ENCODE measurements around the gene ROCK2.
"Not testable (repeated sequence)": the region's sequence is repeated elsewhere in the genome, so short reads cannot be mapped to it uniquely, and the experiment has no call there.

ROCK2 gene

GRCh38 chr2:11338580-11338979, 5.9 kb downstream of the ROCK2 start:
- no peak for DNase-seq

GRCh38 chr2:11337909-11338308, 6.5 kb downstream of the ROCK2 start:
- no peak for DNase-seq

- no peak for DNase-seq
Observed at GRCh38 chr2:11336189-11336588, 8.2 kb downstream of the ROCK2 start.

GRCh38 chr2:11333427-11334183, 10.8 kb downstream of the ROCK2 start:
- DNase-seq: no peak

DNA sequence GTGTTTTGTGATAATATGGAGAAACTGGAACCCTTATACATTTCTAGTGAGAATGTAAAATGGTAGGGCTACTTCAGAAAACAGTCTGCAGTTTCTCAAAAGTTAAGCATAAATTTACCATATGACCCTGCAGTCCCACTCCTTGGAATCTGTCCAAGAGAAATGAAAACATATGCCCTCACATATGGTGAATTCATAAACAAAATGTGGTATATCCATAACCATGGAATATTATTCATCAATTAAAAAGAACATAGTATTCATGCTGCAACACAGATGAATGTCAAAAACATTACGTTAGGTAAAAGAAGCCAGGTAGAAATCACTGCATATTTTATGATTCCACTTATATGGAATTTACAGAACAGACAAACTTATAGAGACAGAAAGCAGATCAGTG, 11.8 kb downstream of the ROCK2 start:
- DNase-seq: no peak

- no peak for DNase-seq
Observed at GRCh38 chr2:11330457-11331142, 13.8 kb downstream of the ROCK2 start.

DNA sequence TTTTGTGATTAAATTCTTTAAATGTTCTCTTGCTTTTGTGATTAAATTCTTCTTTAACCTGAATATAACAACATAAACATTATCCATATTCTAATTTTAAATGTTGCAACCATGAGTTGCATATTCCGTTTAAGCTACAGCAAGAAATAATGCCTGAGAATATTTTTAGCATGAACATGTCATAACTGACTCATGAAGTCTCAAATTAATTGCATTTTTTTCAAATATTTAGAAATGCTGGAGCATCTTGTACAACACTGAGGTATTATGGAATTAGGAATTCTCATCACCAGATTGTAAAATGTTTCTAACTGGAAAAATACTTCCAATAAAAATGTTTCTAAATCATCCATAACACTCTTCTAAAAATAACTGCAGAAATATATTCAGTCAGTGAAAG, 14.7 kb downstream of the ROCK2 start:
- no peak for DNase-seq

- DNase-seq: not testable (repeated sequence)
Observed at GRCh38 chr2:11328522-11328921, 15.9 kb downstream of the ROCK2 start.

- DNase-seq: no peak
Observed at GRCh38 chr2:11327871-11328270, 16.6 kb downstream of the ROCK2 start.

- no peak for DNase-seq
Observed at GRCh38 chr2:11326677-11327211, 17.7 kb downstream of the ROCK2 start.

DNA sequence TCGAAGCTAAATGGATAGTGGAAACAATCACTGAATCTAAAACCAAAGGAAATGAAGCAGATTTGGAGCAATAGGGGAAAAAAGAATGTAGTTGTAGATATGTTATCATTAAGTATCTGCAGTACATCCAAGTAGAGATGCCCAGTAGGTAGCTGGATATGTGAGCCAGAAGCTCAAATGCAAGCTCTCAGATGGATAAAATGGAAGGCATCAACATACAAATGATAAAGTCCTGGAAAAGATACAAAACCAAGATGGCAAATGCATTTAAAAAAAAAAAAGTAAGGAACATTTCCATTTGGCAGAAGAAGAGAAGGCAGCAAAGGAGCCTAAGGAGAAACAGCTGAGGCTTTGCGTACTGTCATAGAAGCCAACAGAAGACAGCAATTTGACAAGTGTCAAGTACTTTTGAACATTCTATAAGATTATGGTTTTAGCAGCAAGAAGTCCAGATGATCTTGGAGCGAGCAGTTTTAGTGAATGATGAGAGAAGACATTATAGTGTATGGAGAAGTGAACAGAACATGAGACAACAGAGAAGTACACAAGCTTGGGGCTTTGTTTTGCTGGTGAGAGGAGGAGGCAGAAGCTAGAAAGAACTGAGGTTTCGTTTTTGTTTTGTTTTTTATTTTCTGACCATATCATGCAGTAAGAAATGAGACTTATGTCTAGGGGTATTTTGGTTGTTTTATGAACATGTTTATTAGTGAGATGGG, 18.3 kb downstream of the ROCK2 start:
- DNase-seq: no peak

DNA sequence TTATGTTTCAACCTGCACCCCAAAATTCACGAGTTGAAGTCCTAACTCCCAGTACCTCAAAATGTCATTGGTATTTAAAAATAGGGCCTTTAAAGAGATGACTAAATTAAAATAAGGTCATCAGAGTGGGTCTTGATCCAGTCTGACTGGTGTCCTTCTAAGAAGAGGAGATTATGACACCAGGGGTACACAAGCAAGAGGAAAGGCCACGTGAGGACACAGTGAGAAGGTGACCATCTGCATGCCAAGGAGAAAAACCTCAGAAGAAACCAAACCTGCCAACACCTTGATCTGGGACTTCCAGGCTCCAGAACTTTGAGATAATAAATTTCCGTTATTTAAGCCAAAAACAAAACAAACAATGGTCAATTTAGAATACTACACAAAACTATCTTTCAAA, 22.6 kb downstream of the ROCK2 start:
- DNase-seq: no peak

- no peak for DNase-seq
Observed at GRCh38 chr2:11320698-11321492, 23.5 kb downstream of the ROCK2 start.

DNA sequence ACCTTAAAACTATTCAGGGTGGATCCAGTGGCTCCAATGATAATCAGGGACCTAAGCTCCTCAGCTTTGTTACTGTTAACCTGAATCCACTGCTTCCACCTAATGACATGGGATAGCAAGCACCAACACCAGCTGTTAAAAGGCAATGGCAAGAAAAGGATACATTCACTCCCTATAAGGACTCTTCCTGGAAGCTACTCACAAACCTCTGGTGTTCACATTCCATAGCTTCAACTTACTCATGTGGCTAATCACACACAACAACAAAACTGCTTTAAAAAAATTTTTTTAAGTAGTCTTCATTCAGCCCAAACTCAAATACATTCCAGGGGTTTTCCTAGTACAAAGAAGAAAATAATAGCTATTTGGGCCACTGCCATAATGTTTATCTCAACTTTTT, 24.5 kb downstream of the ROCK2 start:
- DNase-seq: no peak

DNA sequence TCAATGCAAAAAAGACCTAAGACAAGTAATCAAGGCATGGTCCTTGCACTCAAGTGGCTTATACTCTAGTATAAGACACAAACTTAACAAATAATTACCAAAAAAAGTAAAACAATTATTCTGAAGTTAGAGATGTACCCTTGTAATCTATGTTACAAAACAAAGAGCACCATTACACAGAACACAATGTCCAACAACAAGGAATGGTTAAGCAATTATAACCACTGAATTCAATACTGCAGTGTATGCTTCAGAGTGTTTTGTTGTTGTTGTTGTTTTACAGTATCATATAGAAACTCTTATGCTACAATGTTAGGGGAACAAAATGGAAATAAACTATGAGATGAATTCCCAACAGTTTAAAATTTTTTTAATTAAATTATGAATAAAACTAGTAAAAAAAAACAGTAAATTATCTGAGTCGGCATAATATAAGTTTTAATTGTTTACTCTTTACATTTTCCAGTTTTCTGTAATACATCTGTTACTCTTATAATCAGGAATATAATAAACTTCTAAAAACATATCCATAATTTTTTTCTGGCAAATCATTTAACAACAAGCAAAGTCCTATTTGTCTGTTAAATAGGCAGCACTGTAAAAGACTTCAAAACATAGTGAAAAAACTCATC, 29.2 kb downstream of the ROCK2 start:
- DNase-seq: no peak

DNA sequence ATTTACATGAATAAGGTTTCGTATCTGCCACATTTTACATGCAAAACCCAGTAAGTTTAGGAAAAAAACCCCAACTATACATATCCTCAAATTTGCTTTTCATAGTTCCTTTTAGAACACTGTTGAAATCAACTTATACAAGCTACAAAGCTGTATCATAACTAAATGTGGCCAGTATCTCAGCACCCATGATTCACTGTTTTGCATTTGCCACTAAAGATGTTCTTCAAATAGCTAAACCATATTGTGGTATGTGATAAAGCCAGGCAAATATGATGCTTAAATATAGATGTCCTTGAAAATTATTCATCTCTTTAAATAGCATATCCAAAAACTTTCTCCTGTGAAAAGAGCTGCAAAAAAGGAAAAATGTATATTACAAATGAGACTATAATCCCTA, 29.9 kb downstream of the ROCK2 start:
- DNase-seq: no peak

DNA sequence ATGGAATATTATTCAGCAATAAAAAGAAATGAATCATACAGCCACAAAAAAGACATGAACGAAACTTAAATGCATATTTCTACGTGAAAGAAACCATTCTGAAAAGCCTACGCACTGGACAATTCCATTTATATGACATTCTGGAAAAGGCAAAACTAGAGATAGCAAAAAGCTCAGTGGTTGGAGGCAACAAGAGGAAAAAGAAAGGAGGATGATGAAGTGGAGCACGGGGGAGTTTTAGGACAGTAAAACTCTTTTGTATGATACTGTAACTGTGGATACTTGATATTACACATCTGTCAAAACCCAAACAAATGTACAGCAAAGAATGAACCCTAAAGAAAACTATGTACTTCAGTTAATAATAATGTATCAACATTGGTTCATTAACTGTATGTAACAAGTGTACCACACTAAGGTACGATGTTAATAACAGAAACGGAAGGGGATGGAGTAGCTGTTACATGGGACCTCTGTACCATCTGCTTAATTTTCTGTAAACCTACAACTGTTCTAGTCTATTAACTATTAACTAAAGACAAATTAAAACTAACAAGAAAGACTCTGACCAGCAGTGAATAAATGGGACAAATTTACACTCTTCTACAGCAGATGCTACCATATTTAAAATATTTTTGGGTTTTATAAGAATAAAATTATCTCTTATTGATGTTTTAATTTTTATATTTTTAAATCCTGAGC, 31.5 kb downstream of the ROCK2 start:
- DNase-seq: no peak

GRCh38 chr2:11311543-11311942, 32.9 kb downstream of the ROCK2 start:
- no peak for DNase-seq

- no peak for DNase-seq
Observed at GRCh38 chr2:11310212-11310611, 34.2 kb downstream of the ROCK2 start.

- peak; percentile 35 for DNase-seq
Observed at GRCh38 chr2:11309706-11310105, 34.7 kb downstream of the ROCK2 start.

- no peak for DNase-seq
Observed at GRCh38 chr2:11307764-11308415, 36.5 kb downstream of the ROCK2 start.
